Fibroblast of lung (primary cell): ENCODE data around the gene ZNF225. TPM values are rescaled to one million over a fixed set of nuclear protein-coding genes. Genes with fewer than 3 reads are reported as not detected.
A peak's percentile ranks its signal among the peaks of the same experiment; 100 is the strongest.
"Not testable (repeated sequence)": the region's sequence is repeated elsewhere in the genome, so short reads cannot be mapped to it uniquely, and the experiment has no call there.

Source experiments
- DNase-seq, 2 donors: peaks; one replicate each; pipeline versions ENCODE4 v3.0.0 to v3.0.0-alpha.2; 2010; ENCODE audit warnings: low read depth in 2 of 2
- H2AFZ ChIP-seq: 2 replicates; pipeline ENCODE4 v1.5.1; 2012; ENCODE audit warnings: low read length, control low read depth, inconsistent platforms
- H3K27ac ChIP-seq: 2 replicates; pipeline ENCODE4 v1.5.1; 2011; ENCODE audit warnings: low read length, control low read depth; ENCODE audit not compliant: insufficient read depth
- H3K27me3 ChIP-seq: 2 replicates; pipeline ENCODE4 v1.5.1; 2011; ENCODE audit warnings: mild to moderate bottlenecking, low read length; ENCODE audit not compliant: control insufficient read depth, insufficient read depth
- H3K36me3 ChIP-seq: 2 replicates; pipeline ENCODE4 v1.5.1; 2011; ENCODE audit warnings: low read length; ENCODE audit not compliant: control insufficient read depth, insufficient read depth
- H3K4me1 ChIP-seq: 2 replicates; pipeline ENCODE4 v1.5.1; 2011; ENCODE audit warnings: low read length; ENCODE audit not compliant: control insufficient read depth, insufficient read depth; ENCODE audit errors: extremely low read depth
- H3K4me2 ChIP-seq: 2 replicates; pipeline ENCODE4 v1.5.1; 2011; ENCODE audit warnings: low read length, control low read depth; ENCODE audit not compliant: insufficient read depth; ENCODE audit errors: extremely low read depth
- H3K4me3 ChIP-seq, 4 experiments: fragments of 200-600 bp in 1 of 4; sonication (generic) in 1 of 4; replicated peaks in 1 of 4; 2 replicates each; pipeline ENCODE4 v1.5.1; 2011 to 2016; ENCODE audit warnings: low read length in 4 of 4, low read depth in 3 of 4, mild to moderate bottlenecking in 3 of 4, control low read depth in 2 of 4, inconsistent platforms in 1 of 4, mixed read lengths in 1 of 4; ENCODE audit not compliant: insufficient read depth in 1 of 4; ENCODE audit errors: control extremely low read depth in 1 of 4
- H3K79me2 ChIP-seq: 2 replicates; pipeline ENCODE4 v1.5.1; 2012; ENCODE audit warnings: mild to moderate bottlenecking, low read length, inconsistent platforms; ENCODE audit not compliant: control insufficient read depth, insufficient read depth
- H3K9ac ChIP-seq: 2 replicates; pipeline ENCODE4 v1.5.1; 2011; ENCODE audit warnings: mild to moderate bottlenecking, low read length, control low read depth; ENCODE audit not compliant: insufficient read depth
- H3K9me3 ChIP-seq: 2 replicates; pipeline ENCODE4 v1.5.1; 2012; ENCODE audit warnings: low read depth, low read length; ENCODE audit not compliant: control insufficient read depth, insufficient read depth
- H4K20me1 ChIP-seq: 2 replicates; pipeline ENCODE4 v1.5.1; 2011; ENCODE audit warnings: low read length; ENCODE audit not compliant: control insufficient read depth, insufficient read depth; ENCODE audit errors: extremely low read depth
- EZH2 ChIP-seq: IDR thresholded peaks from 2 replicates; pipeline ENCODE4 v1.5.1; 2012; ENCODE audit warnings: low read length, control low read depth, mild to moderate bottlenecking; ENCODE audit errors: missing control alignments
- polyA plus RNA-seq, 2 donors: library from polyadenylated mRNA; depleted of rRNA in 1 of 2; stranded (reverse) in 1 of 2; unstranded in 1 of 2; fragments of >200 nt; gene quantifications; 2 replicates each; pipeline ENCODE4 v1.2.1, GENCODE V29; 2011 to 2012; ENCODE audit warnings: missing spikeins in 1 of 2
- total RNA-seq: library from RNA; depleted of rRNA; stranded (reverse); fragments of >200 nt; gene quantifications from 2 replicates; pipeline ENCODE4 v1.2.1, GENCODE V29; 2014
- TF ChIP-seq, protein P1 (sequence below), 2 donors: IDR thresholded peaks in 1 of 2; conservative IDR thresholded peaks in 1 of 2; 1 replicate in 1 of 2; 2 replicates in 1 of 2; pipeline ENCODE4 v1.5.1; 2011 to 2012; ENCODE audit warnings: low read length in 2 of 2, control low read depth in 1 of 2, inconsistent platforms in 1 of 2, low read depth in 1 of 2, mild to moderate bottlenecking in 1 of 2

Gene ZNF225
- total and polyA plus RNA-seq, 2 donors (not counting 1 experiment from before 2014, with no cell fraction given) = 3.1 to 10.2 TPM

DNA sequence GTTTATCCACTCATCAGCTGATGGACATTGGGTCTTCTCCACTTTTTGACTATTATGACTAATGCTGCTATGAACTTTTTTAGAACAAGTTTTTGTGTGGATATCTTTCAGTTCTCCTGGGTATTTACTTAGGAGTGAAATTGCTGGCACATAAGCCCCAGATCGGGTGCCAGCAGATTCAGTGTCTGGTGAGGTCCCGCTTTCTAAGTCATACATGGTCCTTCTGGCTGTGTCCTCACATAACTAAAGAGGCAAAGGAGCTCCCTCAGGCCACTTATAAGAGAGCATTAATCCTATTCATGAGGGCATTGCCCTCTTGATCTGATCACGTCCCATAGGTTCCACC is 51.1 kb downstream of the ZNF225 start:
- Histone ChIP-seq H3K27ac (no peak overlapping the region), H3K4me3 (peak overlapping the region; percentile 78 to 98 (median 86)), H3K79me2 (peaks cover 10% of the 10 kb centered on the region), H3K9me3 (no peaks in the 10 kb centered on the region), H3K36me3 (no peaks in the 10 kb centered on the region), H3K4me1 (peaks cover 4% of the 10 kb centered on the region), H3K4me2 (peak overlapping the region; percentile 78), H2AFZ (peak overlapping the region; percentile 52), H3K27me3 (no peaks in the 10 kb centered on the region), H3K9ac (no peak overlapping the region), H4K20me1 (no peaks in the 10 kb centered on the region)
- DNase-seq = no peak
- TF ChIP-seq, protein P1, sequence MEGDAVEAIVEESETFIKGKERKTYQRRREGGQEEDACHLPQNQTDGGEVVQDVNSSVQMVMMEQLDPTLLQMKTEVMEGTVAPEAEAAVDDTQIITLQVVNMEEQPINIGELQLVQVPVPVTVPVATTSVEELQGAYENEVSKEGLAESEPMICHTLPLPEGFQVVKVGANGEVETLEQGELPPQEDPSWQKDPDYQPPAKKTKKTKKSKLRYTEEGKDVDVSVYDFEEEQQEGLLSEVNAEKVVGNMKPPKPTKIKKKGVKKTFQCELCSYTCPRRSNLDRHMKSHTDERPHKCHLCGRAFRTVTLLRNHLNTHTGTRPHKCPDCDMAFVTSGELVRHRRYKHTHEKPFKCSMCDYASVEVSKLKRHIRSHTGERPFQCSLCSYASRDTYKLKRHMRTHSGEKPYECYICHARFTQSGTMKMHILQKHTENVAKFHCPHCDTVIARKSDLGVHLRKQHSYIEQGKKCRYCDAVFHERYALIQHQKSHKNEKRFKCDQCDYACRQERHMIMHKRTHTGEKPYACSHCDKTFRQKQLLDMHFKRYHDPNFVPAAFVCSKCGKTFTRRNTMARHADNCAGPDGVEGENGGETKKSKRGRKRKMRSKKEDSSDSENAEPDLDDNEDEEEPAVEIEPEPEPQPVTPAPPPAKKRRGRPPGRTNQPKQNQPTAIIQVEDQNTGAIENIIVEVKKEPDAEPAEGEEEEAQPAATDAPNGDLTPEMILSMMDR (conservative IDR thresholded peaks at IDR 0.05 in 1 of 2, IDR thresholded peaks at IDR 0.05 in 1 of 2; ENCODE audit: low read depth in 1 of 2, low read length in 2 of 2) = no peak
- TF ChIP-seq EZH2 = no peak

DNA sequence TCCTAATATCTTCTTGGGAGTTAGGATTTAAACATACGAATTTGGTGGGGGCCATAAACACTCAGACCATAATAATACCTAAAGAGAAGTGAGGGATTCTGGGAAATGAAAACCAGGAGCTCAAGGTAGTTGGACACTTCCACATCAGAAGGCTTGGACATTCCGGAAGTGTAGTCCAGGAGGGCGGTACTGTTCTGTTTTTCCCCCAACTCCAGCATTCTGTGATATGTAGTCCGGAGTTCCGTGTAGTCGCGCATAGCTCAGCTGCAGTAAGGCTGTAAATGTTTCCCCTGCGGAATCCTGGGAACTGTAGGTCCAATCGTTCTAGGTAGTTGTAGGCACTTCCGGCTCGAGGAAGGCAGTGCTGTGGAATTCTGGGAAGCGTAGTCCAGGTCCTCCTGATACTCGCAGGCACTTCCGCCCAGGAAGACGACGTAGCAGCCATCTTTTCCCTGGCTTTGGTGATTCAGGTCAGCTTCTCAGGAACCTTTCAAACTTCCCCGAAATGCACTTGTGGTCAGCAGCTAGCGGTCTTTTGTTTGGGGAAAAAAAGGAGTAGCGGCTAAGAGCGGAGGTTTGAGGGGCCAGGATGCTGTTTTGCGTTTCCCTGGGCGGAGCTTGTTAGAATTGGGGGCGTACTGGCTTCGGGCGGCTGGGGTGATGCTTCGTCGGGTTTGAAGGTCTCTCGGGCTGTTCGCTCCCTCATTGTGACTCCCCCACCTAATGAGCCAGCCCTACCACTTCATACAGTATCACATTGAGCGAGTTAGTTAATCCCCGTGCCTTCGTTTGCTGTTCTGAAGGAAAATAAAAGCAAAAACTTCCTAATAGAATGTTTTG is 51.7 kb downstream of the ZNF225 start, which contains the start of gene ZNF226:
Gene ZNF226, plus strand, starts transcription at position 428 of the 840 bp plus-strand sequence. CDS start 4,981 bp downstream, outside the sequence.
- Histone ChIP-seq H3K4me1 (peaks cover 4% of the 10 kb centered on the region), H3K27ac (peak within 1 kb of the TSS; percentile 93), H2AFZ (peak within 1 kb of the TSS; percentile 84), H4K20me1 (no peaks in the 10 kb centered on the region), H3K79me2 (peaks cover 10% of the 10 kb centered on the region), H3K36me3 (peaks cover 4% of the 10 kb centered on the region), H3K4me3 (peak within 1 kb of the TSS; percentile 78 to 98 (median 86)), H3K9ac (peak within 1 kb of the TSS; percentile 75), H3K9me3 (no peaks in the 10 kb centered on the region), H3K27me3 (no peaks in the 10 kb centered on the region), H3K4me2 (peak within 1 kb of the TSS; percentile 85)
- DNase-seq = peak; percentile 99 to 100
- TF ChIP-seq, protein P1 (conservative IDR thresholded peaks at IDR 0.05 in 1 of 2, IDR thresholded peaks at IDR 0.05 in 1 of 2; ENCODE audit: low read depth in 1 of 2, low read length in 2 of 2) = no peak
- no peak for TF ChIP-seq EZH2

DNA sequence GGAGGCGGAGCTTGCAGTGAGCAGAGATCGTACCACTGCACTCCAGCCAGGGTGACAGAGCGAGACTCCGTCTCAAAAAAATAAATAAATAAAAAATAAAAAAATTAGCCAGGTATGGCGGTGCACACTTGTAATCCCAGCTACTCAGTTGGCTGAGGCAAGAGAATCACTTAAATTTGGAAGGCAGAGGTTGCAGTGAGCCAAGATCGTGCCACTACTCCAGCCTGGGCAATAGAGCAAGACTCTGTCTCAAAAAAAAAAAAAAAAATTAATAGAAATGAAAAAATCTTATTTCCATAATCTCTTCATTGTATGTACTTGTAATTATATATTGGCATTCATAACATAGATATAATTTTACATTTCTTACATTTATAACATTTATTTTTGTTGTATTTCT is 57.5 kb downstream of the ZNF225 start:
- DNase-seq, H3K4me2 ChIP-seq, H2AFZ ChIP-seq, H3K27ac ChIP-seq, H3K9me3 ChIP-seq, H3K4me1 ChIP-seq, H4K20me1 ChIP-seq, H3K4me3 ChIP-seq, H3K9ac ChIP-seq, H3K27me3 ChIP-seq, H3K79me2 ChIP-seq: not testable (repeated sequence)
- H3K36me3 ChIP-seq = peaks cover 21% of the 10 kb centered on the region
